Fibroblast of lung (primary cell): Measurements from ENCODE around the gene SGTA.

Experiments used
- CTCF ChIP-seq, 2 donors: IDR thresholded peaks in 1 of 2; conservative IDR thresholded peaks in 1 of 2; 1 replicate in 1 of 2; 2 replicates in 1 of 2; pipeline ENCODE4 v1.5.1; 2011 to 2012; ENCODE audit warnings: low read length in 2 of 2, control low read depth in 1 of 2, inconsistent platforms in 1 of 2, low read depth in 1 of 2, mild to moderate bottlenecking in 1 of 2
- EZH2 ChIP-seq: IDR thresholded peaks from 2 replicates; pipeline ENCODE4 v1.5.1; 2012; ENCODE audit warnings: low read length, control low read depth, mild to moderate bottlenecking; ENCODE audit errors: missing control alignments

GRCh38 chr19:2816641-2817040, 33.6 kb upstream of the SGTA start:
- no peak for TF ChIP-seq CTCF (conservative IDR thresholded peaks at IDR 0.05 in 1 of 2, IDR thresholded peaks at IDR 0.05 in 1 of 2; ENCODE audit: low read depth in 1 of 2, low read length in 2 of 2)
- no peak for TF ChIP-seq EZH2
